Activated CD4-positive, alpha-beta T cell treated with anti-CD3 and anti-CD28 coated beads for 4 hours (primary cell): ENCODE results near the gene SERTAD1.
A peak's percentile ranks its signal among the peaks of the same experiment; 100 is the strongest.
"Not testable (repeated sequence)": the region's sequence is repeated elsewhere in the genome, so short reads cannot be mapped to it uniquely, and the experiment has no call there.

Experiments used
- DNase-seq, 2 donors: peaks; one replicate each; pipeline ENCODE4 v3.0.0-alpha.2; 2020

Gene SERTAD1, protein sequence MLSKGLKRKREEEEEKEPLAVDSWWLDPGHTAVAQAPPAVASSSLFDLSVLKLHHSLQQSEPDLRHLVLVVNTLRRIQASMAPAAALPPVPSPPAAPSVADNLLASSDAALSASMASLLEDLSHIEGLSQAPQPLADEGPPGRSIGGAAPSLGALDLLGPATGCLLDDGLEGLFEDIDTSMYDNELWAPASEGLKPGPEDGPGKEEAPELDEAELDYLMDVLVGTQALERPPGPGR

DNA sequence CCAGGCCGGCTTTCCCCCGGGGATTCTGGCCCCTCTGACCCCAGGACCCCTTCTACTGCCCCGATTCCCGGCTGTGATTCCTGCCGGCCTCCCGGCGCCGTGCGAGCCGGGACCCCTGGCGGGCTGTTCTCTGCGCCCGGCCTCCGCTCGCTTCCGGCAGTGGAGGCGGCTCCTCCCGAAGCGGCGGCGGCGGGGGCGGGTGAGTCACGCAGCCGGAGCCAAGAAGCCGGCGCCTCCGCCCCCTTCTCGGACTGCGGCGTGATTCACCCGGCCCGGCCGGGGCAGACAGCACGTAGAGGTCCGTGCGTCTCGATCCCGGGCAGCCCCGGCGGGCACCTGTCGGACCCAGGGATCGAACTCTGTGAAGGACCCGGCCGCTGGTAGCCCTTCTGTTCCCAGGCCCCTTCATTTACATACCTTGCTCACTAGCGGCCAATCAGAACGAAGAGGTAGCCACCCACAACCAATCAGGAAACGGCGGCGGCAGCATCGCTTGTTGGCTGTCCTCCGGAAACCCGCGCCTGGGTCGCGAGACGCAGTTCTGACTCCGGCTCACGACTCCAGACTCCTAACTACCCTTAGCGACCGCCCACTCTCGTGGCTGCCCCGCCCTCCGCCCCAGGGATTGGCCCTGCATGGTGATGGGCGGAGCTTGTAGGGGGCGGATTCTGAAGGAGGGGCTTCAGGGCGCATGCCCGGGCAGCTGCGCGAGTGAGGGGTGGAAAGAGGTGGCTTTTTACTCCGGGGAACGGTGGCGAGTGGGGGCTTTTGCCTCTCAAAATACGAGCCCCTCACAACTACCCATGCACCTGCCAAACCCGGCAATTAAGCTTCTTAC is at the start of gene SERTAD1:
Gene SERTAD1, minus strand, starts transcription at position 543 of the 838 bp plus-strand sequence. CDS start 2,446 bp downstream, outside the sequence.
- DNase-seq, result peak; percentile 100

DNA sequence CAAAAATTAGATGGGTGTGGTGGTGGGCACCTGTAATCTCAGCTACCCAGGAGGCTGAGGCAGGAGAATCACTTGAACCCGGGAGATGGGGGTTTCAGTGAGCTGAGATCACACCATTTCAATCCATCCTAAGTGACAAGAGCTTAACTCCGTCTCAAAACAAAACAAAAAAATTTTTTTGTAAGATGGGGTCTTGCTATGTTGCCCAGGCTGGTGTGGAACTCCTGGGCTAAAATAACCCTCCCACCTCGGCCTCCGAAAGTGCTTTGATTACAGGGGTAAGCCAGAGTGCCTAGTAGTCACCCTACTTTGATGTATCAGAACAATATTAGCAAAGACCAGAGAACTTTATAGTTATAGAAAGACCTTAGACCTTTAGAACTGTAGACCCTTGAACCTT is 48.9 kb upstream of the SERTAD1 start:
- DNase-seq, result no peak

DNA sequence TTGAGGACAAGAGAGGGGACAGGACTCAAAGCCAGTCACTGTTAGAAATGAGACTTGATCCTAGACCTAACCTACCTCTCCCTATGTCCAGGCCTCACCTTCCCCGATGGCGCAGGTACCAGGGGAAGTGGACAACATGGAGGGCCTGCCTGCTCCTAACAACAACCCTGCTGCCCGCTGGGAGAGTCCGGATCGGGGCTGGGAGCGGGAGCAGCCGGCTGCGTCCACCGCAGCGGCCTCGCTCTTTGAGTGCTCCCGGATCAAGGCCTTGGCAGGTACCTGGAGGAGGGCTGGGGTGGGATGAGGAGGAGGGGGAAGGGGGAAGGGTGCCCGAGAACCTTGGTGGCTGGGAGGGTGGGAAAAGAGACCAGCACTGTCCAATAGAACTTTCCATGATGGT is 46.7 kb upstream of the SERTAD1 start:
- no peak for DNase-seq

DNA sequence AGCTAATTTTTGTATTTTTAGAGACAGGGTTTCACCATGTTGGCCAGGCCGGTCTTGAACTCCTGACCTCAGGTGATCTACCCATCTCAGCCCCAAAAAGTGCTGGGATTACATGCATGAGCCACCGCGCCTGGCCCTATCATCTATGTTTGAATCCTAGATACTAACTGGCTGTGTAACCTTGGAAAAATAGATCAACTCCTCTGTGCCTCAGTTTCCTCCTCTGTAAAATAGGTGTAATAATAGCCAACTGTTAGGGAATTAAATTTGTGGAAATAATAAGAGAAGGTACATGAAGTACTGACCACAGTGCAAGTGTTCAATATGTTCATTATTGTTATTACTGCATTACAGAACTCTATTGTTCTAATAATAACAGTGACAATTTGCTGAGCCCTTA is 45.3 kb upstream of the SERTAD1 start:
- DNase-seq, result no peak

DNA sequence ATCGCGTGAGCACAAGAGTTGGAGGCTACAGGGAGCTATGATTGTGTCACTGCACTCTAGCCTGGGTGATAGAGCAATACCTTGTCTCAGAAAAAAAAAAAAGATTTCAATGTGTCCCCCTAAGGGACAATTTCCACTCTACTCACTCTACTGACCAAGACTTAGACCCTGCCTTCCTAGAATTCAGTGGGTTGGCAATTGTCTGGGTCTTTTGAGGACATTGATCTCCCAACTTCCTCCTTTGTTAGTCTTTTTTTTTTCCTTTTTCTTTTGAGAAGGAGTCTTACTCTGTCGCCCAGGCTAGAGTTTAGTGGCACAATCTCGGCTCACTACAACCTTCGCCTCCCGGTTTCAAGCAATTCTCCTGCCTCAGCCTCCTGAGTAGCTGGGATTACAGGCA is 43.2 kb upstream of the SERTAD1 start:
- DNase-seq, result no peak

DNA sequence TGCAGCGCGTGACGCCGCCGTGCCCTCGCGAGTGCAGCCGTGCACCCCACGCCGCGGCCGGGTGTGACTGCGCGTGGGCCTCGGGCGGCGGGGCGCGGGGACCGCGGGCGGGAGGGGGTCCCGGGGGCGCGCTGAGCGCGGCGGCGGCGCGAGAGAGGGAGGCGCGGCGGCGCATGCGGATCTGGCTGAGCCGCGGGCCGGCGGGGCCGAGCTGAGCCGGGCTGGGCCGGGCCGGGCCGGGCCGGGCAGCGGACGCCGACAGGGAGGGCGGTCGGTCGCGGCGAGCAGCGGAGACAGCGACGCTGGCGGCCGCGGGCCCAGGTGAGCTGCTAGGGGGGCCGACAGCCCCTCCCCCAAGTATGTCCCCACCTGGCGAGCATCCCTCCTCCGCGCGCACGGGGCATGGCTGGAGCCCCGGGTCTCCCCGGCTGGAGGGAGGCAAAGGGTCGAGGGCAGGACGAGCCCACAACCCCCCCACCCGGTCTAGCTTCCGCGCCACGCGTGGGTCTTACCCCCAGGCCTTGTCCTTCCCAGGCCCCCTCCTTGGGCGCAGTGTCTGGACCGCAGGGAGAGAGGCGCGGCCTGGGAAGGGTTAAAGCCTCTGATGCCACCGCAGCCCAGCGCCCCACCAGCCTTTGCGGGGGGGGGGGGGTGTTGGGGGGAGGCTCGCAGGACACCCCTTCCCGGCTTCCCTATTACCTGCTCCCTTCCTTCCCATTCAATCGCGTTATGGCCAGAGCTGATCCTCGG is 41.4 kb upstream of the SERTAD1 start, which contains the start of gene SPTBN4:
Gene SPTBN4, plus strand, starts transcription at position 17 of the 750 bp plus-strand sequence. CDS start 5,621 bp downstream, outside the sequence.
- DNase-seq, result peak in 1 of 2 donors; percentile 7

DNA sequence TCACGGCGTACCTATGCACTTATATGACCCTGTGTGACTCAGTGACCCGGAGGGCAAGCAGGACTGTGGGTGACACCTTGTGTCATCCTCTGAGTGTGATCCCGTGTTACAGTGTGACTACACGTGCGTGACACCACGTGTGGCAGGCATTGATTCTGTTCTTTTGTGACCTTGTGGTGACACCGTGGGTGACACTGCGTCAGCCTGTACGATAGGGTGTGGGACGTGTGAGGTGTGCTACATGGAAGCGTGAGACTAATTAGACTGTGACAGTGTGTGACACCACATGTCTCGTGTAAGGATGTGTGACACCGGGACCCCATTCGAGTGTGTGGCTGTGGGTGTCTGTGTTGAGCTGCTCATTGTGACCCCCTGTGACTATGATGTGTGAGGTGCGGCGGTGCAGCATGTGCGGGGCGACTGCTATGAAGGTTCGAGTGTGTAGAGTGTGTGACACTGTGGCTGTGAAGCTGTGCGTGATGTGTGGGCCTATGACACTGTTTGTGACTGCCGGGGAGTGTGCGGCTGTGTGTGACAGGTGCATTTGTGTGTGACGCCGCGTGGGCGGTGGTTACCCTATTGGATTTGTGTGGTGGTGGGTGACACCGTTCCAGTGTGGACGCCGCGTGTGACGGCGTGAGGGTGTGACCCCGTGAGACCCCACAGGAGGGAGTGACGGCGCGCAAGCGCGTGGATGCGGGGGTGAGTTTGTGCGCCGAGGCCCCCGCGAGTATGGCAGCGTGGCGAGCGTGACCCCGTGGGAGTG is 40.6 kb upstream of the SERTAD1 start:
- DNase-seq, result peak; percentile 75 to 82

DNA sequence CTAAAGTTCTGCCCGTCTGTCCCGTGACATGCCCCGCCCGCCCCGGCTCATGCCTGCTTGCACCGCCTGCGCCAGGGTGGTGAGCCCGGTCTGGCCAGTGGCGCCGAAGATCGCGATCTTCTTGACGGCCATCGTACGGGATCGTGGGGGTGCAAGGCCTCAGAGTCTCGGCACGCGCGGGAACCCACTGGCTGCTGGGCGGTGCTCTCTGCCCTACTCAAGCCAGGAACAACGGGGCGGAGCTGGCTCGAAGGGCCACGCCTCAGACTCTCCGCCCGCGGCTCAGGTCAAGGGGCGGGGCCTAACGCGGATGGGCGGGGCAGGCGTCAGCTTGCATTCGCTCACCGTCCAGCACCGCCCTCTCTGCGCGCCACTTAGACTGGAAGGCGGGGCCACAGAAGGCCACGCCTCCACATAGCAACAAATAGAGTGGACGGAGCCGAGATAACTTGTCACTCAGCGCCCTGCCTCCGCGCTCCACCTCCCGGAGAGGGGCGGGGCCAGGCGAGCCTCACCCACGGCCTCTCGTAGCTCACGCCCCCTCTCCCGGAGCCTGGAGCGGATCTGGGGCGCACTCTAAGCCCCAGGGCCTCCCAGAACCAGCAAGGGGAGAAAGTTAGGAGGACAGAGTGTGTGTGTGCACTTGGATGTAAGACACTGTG is 39.9 kb upstream of the SERTAD1 start, which contains the start of gene BLVRB:
Gene BLVRB, minus strand, starts transcription at position 189 of the 662 bp plus-strand sequence. Its CDS starts 57 bp downstream, at position 132.
- DNase-seq, result peak; percentile 99 to 100

DNA sequence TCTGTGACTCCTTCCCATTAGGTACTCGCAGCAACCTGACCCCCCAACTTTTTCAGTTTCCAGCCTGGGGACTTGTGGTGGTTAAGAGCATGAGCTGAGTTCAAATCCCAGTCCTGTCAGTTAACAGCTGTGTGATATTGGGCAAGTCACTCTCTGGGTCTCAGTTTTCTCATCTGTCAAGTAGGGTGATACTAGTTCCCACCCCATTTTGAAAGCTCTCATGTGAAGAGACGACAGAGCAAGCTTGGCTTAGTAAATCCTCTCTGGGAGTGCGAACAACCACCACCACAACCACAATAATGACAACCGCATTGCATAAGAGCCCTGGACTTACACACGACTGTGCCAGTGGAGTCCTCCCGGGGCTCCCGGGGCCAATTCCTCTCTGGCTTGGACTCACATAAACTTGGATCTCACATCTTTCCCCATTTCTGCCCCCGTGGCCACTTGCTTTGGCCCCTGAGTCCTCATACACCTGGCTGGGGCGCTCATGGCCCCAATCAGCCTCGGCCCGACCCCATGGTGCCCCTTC is 39.3 kb upstream of the SERTAD1 start:
- DNase-seq, result no peak

DNA sequence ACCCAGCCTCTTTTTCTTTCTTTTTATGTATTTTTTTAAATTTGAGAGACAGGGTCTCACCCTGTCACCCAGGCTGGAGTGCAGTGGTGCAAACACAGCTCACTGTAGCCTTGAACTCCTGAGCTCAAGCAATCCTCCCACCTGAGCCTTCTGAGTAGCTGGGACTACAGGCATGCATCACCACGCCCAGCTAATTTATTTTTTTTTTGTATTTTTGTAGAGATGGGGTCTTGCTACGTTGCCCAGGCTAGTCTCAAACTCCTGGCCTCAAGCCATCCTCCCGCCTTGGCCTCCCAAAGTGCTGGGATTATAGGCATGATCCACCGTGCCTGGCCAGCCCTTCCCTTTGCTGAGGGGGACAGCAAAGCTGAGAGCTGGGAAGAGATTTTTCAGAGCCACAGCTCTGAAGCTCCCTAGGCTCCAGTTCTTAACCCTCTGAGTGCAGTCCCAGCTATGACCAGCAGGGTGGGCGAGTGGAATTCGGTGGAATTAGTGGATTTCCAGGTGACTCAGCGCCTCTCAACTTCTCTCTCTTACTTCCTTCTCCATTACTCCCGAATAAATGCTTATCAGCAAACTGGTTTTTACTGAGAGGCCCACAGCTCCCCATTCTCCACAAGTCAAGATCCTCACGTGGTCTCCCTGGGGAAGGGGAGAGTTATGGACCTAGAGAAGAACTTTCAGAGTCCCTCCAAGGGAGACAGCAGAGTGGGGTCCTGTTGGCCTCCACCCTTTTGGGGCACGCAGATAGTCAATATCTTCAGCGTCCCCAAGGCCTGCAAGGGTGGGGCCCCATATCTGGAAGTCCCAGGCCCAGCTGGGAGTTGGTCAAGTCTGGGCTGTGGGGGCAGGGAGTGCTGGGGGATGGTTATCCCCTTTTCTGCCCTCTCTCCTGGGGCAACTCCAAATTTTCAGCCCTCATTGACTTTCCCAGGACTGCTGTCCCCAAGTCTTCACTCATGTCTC is 38.5 kb upstream of the SERTAD1 start:
- peak; percentile 69 to 85 for DNase-seq

DNA sequence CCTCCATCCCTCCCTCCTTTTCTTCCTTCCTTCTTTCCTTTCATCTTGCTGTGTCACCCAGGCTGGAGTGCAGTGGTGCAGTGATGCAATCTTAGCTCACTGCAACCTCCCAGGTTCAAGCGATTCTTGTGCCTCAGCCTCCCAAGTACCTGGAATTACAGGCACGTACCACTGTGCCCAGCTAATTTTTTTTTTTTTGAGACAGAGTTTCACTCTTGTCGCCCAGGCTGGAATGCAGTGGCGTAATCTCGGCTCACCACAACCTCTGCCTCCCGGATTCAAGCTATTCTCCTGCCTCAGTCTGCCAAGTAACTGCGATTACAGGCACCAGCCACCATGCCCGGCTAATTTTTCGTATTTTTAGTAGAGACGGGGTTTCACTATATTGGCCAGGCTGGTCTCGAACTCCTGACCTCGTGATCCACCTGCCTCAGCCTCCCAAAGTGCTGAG is 37.8 kb upstream of the SERTAD1 start:
- DNase-seq, result not testable (repeated sequence)

DNA sequence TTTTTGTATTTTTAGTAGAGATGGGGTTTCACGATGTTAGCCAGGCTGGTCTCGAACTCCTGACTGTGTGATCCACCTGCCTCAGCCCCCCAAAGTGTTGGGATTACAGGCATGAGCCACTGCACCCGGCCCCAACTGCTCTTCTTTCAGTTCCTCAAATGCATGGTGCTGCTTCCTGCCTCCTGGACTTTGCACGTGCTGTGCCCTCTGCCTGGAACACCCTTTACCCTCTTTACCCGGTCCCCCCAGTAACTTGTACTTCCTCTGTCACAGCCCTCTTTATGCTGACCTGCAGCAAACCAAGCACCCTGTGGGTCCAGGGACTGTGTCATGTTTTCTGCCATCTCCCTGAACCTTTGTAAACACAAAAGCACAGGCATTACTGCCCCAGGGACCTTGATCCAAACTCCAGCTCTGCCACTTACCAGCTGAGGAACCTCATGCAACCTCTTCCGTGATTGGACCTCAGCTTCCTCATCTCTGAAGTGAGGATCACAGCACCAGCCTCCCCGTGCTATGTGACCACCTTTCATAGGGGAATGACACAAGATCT is 36.0 kb upstream of the SERTAD1 start:
- no peak for DNase-seq

DNA sequence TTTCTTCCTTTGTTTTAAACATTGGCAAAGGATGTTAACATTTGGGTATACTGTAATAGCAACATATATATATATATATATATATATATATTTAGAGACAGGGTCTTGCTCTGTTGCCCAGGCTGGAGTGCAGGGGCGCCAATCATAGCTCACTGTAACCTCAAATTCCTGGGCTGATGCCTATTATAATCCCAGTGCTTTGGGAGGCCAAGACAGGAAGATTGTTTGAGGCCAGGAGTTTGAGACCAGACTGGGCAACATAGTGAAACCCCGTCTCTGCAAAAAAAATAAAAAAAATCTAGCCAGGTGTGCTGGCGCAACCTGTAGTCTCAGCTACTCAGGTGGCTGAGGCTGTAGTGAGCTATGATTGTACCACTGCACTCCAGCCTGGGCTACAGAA is 34.4 kb upstream of the SERTAD1 start:
- no peak for DNase-seq

DNA sequence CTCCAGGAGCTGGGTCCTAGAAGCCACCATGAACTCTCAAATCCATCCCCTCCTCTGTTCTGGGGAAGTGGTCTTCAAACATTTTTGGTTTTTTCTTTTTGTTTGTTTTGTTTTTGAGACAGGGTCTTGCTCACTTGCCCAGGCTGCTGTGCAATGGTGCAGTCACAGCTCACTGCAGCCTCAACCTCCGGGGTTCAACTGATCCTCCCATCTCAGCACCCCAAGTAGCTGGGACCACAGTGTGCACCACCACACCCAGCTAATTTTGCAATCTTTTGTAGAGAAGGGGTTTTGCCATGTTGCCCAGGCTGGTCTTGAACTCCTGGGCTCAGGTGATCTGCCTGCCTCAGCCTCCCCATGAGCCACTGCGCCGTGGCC is 32.8 kb upstream of the SERTAD1 start:
- no peak for DNase-seq

DNA sequence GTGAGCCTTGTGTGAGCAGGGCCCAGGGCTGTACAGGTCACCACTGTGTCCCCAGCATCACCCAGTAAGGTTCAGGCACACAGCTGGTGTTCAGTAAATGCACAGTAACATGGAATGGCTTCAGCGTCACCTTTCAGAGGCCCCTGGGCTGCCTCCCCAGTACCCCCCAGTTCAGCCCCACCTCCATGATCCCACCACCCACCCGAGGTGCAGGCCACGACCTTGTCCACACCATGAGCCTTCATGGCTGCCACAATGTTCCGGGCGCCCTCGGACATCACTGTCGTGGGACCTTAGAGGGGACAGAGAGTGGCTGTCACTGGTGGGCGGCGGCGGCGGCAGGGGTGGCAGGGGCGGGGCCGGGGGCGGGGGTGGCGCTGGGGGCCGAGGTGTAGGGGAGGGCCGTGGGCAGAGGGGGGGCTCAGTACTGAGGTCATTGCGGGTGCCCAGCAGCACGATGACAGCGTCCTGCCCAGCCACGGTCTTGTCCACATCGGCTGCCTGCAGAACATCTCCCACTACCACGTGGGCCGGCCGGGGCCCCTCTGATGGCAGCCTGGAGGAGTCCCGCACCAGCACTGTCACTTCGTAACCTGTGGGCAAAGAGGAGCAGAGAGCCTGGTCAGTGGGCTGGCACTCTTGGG is 32.3 kb upstream of the SERTAD1 start:
- no peak for DNase-seq

DNA sequence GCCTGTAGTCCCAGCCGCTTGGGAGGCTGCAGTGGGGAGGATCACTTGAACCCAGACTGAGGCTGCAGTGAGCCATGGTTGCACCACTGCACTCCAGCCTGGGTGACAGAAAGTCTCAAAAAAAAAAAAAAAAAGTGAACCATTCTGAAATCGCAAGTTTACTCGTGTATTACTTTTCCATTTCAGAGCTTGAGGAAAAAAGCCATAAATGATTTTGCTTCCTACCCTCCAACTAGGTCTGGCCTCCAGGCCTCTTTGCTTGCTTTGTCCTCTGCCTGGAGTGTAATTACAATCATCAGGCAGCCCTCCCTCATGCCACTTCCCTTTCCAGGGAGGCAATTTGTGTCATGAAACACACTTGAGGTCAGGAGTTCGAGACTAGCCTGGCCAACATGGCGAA is 31.3 kb upstream of the SERTAD1 start:
- DNase-seq, result no peak

DNA sequence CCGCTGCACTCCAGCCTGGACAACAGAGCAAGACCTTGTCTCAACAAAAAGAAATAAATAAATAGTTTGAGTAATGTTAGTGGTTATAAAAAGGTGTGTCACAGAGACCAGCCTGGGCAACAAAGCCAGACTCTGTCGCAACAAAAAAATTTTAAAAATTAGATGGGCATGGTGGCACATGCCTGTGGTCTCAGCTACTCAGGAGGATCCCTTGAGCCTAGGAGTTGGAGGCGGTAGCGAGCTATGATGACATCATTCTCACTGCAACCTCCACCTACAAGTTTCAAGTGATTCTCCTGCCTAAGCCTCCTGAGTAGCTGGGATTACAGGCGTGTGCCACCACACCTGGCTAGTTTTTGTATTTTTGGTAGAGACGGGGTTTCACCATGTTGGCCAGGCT is 28.2 kb upstream of the SERTAD1 start:
- not testable (repeated sequence) for DNase-seq

DNA sequence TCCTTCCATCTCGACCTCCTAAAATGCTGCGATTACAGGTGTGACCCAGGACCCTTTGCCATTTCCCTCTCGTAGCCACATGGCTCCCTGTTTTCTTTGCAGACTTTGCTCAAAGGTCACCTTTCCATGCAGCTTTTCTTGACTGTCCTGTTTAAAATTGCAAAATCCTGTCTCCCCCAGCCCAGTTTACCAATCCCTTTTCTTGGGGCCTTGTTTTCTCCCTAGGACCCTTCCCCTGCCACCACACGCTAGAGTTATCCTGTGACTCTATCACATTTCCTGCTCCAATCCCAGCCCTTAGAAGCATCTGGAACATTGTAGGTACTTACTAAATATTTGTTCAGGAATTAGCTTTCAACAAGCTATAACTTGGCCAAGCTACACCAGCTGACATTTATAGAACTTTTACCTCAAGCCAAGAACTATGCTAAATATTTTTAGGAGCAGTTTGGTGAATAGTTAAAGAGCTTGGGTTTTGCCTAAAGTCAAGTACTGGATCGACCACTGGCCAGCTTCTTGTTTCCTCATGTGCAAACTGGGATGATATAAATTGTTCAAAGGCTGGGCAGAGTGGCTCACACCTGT is 27.5 kb upstream of the SERTAD1 start:
- no peak for DNase-seq

DNA sequence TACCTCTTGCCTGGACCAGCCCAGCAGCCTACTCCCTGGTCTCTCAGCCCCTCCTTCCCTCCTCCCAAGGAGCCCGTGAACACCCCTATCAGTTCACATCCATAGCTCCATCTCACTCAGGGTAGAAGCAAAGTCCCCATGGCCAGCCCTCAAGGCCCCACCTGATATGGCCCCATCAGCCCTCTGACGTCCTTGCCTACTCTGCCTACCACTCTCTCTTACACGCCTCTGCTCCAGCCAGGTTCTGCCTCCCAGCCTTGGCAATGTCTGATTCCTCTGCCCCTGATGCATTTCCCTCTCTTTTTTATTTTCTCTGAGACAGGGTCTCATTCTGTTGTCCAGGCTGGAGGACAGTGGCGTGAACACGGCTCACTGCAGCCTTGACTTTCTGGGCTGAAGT is 26.2 kb upstream of the SERTAD1 start:
- DNase-seq, result no peak
